Sigmoid colon (tissue), 7 donors: ENCODE results near the gene SKI. TPM values are rescaled to one million over a fixed set of nuclear protein-coding genes. Genes with fewer than 3 reads are reported as not detected.

ENCODE experiments used
- DNase-seq: peaks from one replicate; pipeline ENCODE4 v3.0.0-alpha.2; 2019
- H3K27ac ChIP-seq, 4 donors: fragments of 200-600 bp; sonication (generic); one replicate each; pipeline ENCODE4 v1.5.1; 2016 to 2019; ENCODE audit warnings: mild to moderate bottlenecking in 1 of 4
- H3K27me3 ChIP-seq, 3 donors: fragments of 200-600 bp; sonication (generic); one replicate each; pipeline ENCODE4 v1.5.1; 2019; ENCODE audit warnings: mild to moderate bottlenecking in 1 of 3
- H3K36me3 ChIP-seq, 4 donors: fragments of 200-600 bp; sonication (generic); one replicate each; pipeline ENCODE4 v1.5.1; 2016 to 2019
- H3K4me1 ChIP-seq, 4 donors: fragments of 200-600 bp; sonication (generic); one replicate each; pipeline ENCODE4 v1.5.1; 2017 to 2019
- H3K4me3 ChIP-seq, 4 donors: fragments of 200-600 bp; sonication (generic); one replicate each; pipeline ENCODE4 v1.5.1; 2017 to 2019; ENCODE audit warnings: mild to moderate bottlenecking in 2 of 4, moderate library complexity in 1 of 4
- H3K9me3 ChIP-seq, 4 donors: fragments of 200-600 bp in 3 of 4; sonication (generic) in 3 of 4; one replicate each; pipeline versions ENCODE4 v1.5.1 to v1.6.1; 2013 to 2019
- EP300 ChIP-seq, 4 donors: sonication (generic); formaldehyde crosslinking; IDR thresholded peaks; one replicate each; pipeline ENCODE4 v1.6.1; 2017; ENCODE audit warnings: antibody characterized with exemption in 4 of 4
- POLR2A ChIP-seq, 2 donors: fragments of 450-650 bp; IDR thresholded peaks; one replicate each; pipeline ENCODE4 v1.6.1; 2016; ENCODE audit warnings: antibody characterized with exemption in 2 of 2, mild to moderate bottlenecking in 2 of 2, moderate library complexity in 2 of 2
- POLR2AphosphoS5 ChIP-seq, 4 donors: sonication (generic); formaldehyde crosslinking; IDR thresholded peaks; one replicate each; pipeline ENCODE4 v1.6.1; 2017; ENCODE audit warnings: antibody characterized with exemption in 4 of 4
- WGBS, 2 donors: extraction: QIAGEN DNeasy Blood & Tissue Kit; methylation state at CpG; one replicate each; pipeline ENCODE4 v1.1.7; 2013; 5-methylcytosine and 5-hydroxymethylcytosine counted together
- intact Hi-C: fragments of 100-400 bp; cut with DNase I; formaldehyde crosslinking; loops from one replicate; pipeline ENCODE4 v1.15.1; 2023
- polyA plus RNA-seq, 3 donors: library from polyadenylated mRNA; stranded (reverse); fragments of 200-250 nt; gene quantifications; one replicate each; pipeline ENCODE4 v1.2.3, GENCODE V29; 2013
- total RNA-seq, 4 donors: library from RNA; depleted of rRNA; stranded (reverse); fragments of >200 nt; gene quantifications; one replicate each; pipeline ENCODE4 v1.1.0, GENCODE V29; 2016
- TF ChIP-seq, protein P1 (sequence below), 4 experiments: fragments of 450-650 bp in 3 of 4; fragments of 200-600 bp in 1 of 4; IDR thresholded peaks; one replicate each; pipeline ENCODE4 v1.5.1; 2016 to 2019; ENCODE audit warnings: antibody characterized with exemption in 4 of 4, mild to moderate bottlenecking in 3 of 4, moderate library complexity in 2 of 4
- donor health status: healthy with polysubstance abuse.
- donor health status: Bipolar disorder and iron deficiency.
- donor health status: healthy.

Gene SKI
- total and polyA plus RNA-seq, 7 donors = 5.8 to 50.4 (median 19.3) TPM

DNA sequence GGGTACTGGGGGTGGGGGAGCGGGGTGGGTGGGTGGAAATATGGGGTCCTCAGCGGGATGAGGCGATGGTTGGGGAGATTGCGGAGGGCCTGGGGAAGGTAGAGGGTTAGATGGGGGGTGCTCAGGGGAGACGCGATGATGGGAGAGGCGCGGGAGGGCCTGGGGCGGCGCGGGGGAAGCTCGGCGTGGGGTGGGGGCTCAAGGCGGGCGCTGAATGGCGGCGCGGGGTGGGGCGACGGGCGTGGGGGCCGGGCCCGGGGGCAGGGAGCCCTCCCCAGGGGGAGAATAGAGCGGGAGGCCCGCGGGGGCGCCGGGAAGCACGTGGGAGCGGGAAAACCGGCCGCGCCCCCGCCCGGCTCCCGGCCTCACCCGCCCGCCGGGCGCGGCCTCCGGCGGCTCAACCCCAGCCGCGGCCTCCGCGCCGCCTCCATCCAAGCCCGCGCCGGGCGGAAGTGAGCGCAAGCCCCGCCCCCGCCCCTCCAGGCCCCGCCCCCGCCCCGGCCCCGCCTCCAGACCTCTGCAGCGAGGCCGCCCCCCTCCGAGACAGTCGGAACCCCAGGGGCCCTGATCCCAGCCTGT lies 33.7 kb upstream of the SKI start, which contains the start of gene FAAP20:
Gene FAAP20 (minus strand): TSS at position 454 of the 579 bp plus-strand sequence. CDS start 23 bp downstream, at position 431.
- Histone ChIP-seq H3K4me3 (peak within 1 kb of the TSS; percentile 54 to 74 (median 69)), H3K4me1 (peaks cover 0 to 68% (median 60%) of the 10 kb centered on the region in 4 donors), H3K27me3 (no peaks in the 10 kb centered on the region), H3K36me3 (no peaks in the 10 kb centered on the region), H3K9me3 (no peaks in the 10 kb centered on the region), H3K27ac (peak within 1 kb of the TSS; percentile 94 to 99 (median 96))
- intact Hi-C loops = loop anchor here (5.0 kb wide), 1 partner anchor 198 kb away; the partner anchor contains the start of genes MORN1 and RER1
- DNase-seq = peak; percentile 72
- WGBS, 2 donors = 1 to 2% methylated on average over 63 of the region's 63 CpGs
- TF ChIP-seq POLR2AphosphoS5 (IDR thresholded peaks at IDR 0.05) = peak in 3 of 4 donors; percentile 36 to 73 (median 52)
- TF ChIP-seq, protein P1, sequence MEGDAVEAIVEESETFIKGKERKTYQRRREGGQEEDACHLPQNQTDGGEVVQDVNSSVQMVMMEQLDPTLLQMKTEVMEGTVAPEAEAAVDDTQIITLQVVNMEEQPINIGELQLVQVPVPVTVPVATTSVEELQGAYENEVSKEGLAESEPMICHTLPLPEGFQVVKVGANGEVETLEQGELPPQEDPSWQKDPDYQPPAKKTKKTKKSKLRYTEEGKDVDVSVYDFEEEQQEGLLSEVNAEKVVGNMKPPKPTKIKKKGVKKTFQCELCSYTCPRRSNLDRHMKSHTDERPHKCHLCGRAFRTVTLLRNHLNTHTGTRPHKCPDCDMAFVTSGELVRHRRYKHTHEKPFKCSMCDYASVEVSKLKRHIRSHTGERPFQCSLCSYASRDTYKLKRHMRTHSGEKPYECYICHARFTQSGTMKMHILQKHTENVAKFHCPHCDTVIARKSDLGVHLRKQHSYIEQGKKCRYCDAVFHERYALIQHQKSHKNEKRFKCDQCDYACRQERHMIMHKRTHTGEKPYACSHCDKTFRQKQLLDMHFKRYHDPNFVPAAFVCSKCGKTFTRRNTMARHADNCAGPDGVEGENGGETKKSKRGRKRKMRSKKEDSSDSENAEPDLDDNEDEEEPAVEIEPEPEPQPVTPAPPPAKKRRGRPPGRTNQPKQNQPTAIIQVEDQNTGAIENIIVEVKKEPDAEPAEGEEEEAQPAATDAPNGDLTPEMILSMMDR (IDR thresholded peaks at IDR 0.05) = no peak

DNA sequence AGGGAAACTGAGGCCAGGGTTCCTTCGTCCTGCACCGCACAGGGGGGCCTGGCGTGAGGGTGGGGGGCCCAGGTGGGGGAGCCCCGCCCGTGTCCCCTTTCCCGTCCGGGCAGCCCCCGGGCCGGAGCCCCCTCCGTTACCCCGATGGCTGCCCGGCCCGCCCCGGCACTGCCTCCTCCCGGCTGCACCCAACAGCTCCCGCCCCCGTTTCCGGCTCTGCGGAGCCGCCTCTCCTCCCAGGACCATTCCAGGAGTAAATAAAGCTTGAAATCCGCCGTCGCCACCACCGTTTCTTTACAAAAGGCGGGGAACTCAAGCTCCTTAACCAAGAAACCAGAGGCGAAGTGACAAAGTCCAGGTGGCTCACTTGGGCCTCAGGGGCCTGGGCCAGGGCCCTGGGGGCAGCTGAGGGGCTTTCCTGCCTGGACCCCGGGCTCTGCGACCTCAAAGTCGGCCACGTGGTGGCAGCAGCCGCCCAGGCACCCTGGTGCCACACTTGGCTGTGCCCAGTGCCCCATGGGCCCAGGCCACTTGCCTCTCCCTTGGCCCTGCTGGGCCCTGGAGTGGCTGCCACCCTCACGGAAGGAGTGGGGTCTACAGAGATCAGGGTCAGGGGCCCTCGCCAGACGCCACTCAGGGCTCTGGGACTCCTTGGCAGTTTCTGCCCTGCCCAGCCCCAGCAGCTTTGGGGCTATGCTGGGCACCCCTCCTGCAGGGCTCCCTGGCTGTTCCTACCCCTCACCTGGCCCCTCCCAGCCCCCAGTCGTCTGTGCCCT lies 33.0 kb upstream of the SKI start:
- peak; percentile 97 for DNase-seq
- WGBS, 2 donors = 1 to 2% methylated on average over 35 of the region's 35 CpGs
- Histone ChIP-seq H3K4me3 (peak overlapping the region; percentile 54 to 74 (median 69)), H3K36me3 (no peaks in the 10 kb centered on the region), H3K9me3 (no peaks in the 10 kb centered on the region), H3K27me3 (no peaks in the 10 kb centered on the region), H3K4me1 (peaks cover 0 to 70% (median 66%) of the 10 kb centered on the region in 4 donors), H3K27ac (peak overlapping the region; percentile 94 to 99 (median 96))
- intact Hi-C loops = loop anchor here (1.0 to 5.0 kb wide), 4 partner anchors 186 to 1432 kb away; partner anchors contain the start of genes MORN1, PRXL2B, RER1 and TPRG1L
- TF ChIP-seq, protein P1 (IDR thresholded peaks at IDR 0.05) = peak; percentile 88 to 99 (median 96)
- peak in 1 of 4 donors; percentile 15 for TF ChIP-seq EP300 (IDR thresholded peaks at IDR 0.05)
- TF ChIP-seq POLR2A (IDR thresholded peaks at IDR 0.05) = peak in 1 of 2 donors; percentile 41
- peak; percentile 35 to 50 (median 38) for TF ChIP-seq POLR2AphosphoS5 (IDR thresholded peaks at IDR 0.05)

DNA sequence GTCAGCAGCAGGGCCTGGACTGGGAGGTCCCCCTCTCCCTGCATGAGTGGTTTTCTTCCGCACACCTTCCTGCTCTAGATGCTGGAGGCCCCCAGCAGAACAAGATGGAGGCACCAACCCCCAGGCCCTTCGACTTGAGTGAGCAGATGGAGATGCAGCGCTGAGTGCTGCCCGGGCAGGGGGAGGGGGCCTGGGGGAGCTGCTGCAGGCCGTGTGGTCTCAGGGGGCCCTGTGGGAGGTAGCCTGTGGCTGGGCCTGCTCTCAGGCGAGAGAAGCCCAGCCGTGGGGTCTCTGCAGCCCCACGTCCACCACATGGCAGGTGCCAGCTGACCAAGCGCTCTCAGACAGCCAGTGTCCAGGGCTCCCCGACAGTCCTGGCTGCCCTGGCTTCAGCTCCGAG lies 32.3 kb upstream of the SKI start:
- 79 to 80% methylated on average over 11 of the region's 11 CpGs for WGBS, 2 donors
- H3K27ac ChIP-seq = peak overlapping the region; percentile 94 to 99 (median 96)
- DNase-seq = peak; percentile 68
- TF ChIP-seq POLR2AphosphoS5 (IDR thresholded peaks at IDR 0.05) (no peak), EP300 (IDR thresholded peaks at IDR 0.05) (no peak), POLR2A (IDR thresholded peaks at IDR 0.05) (no peak)
- TF ChIP-seq, protein P1 (IDR thresholded peaks at IDR 0.05) = no peak
- peaks cover 0 to 70% (median 66%) of the 10 kb centered on the region in 4 donors for H3K4me1 ChIP-seq
- no peaks in the 10 kb centered on the region for H3K9me3 ChIP-seq
- intact Hi-C loops = loop anchor here (1.0 to 5.0 kb wide), 3 partner anchors 186 to 1432 kb away; partner anchors contain the start of genes PRXL2B and TPRG1L
- H3K4me3 ChIP-seq = no peak overlapping the region
- H3K36me3 ChIP-seq = no peaks in the 10 kb centered on the region
- H3K27me3 ChIP-seq = no peaks in the 10 kb centered on the region

DNA sequence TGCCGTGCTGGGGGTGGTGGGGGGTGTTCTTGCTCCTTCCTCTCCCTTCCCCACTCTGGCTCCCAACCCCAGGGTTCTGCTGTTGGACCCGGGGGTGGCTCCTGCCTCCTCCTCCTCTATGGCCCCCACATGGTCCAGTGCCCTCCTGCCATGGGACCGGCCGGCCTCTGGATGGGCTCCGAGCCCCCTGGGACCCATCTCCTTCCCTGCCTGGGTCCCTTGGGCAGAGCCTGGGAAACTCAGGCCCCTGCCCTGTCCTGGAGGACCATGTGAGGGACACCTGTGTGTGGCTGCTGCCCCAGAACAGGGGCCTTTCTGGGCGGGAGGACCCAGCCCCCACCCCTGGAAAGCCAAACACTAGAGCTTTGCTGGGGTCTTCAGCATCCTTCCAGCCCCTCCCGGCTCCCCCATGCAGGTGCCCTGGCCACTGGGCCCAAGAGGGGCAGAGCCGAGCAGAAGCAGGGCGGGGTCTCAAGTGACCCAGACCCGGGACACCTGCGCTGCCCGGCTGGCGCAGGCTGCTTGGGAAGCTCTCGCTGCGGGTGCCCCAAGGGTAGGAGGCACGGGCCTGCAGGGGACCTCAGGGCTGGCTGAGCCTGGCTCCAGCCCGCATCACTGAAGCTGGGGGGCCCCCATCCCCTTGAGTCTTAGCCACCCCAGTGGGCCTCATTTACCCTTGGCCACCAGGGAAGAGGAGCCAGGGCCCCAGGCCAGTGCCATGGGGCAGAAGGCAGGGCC lies 31.0 kb upstream of the SKI start:
- no peaks in the 10 kb centered on the region for H3K36me3 ChIP-seq
- WGBS, 2 donors = 88 to 91% methylated on average over 17 of the region's 17 CpGs
- H3K27ac ChIP-seq = peak overlapping the region; percentile 22 to 99 (median 87)
- H3K4me1 ChIP-seq = peaks cover 0 to 58% (median 54%) of the 10 kb centered on the region in 4 donors
- TF ChIP-seq, protein P1 (IDR thresholded peaks at IDR 0.05) = no peak
- TF ChIP-seq POLR2A (IDR thresholded peaks at IDR 0.05) = no peak
- TF ChIP-seq EP300 (IDR thresholded peaks at IDR 0.05) = no peak
- TF ChIP-seq POLR2AphosphoS5 (IDR thresholded peaks at IDR 0.05) = no peak
- no peak overlapping the region for H3K4me3 ChIP-seq
- no peak for DNase-seq
- no peaks in the 10 kb centered on the region for H3K27me3 ChIP-seq
- no peaks in the 10 kb centered on the region for H3K9me3 ChIP-seq
- intact Hi-C loops = loop anchor here (5.0 kb wide), 2 partner anchors 390 to 1430 kb away; partner anchors contain the start of genes PRXL2B and TPRG1L
